Daoy (cell line): ENCODE measurements around the gene RLF. TPM values are rescaled to one million over a fixed set of nuclear protein-coding genes. Genes with fewer than 3 reads are reported as not detected.
"Not testable (repeated sequence)": the region's sequence is repeated elsewhere in the genome, so short reads cannot be mapped to it uniquely, and the experiment has no call there.

Source experiments
- DNase-seq: peaks from one replicate; pipeline ENCODE4 v3.0.0-alpha.2; 2015; ENCODE audit warnings: low read depth
- total RNA-seq: library from RNA; depleted of rRNA; stranded (reverse); fragments of >200 nt; shearing (Covaris generic); gene quantifications from 2 replicates; pipeline ENCODE4 v1.2.3, GENCODE V29; 2014

The RLF gene
- total RNA-seq, 1 experiment from 2014 or later = 15.8 TPM

DNA sequence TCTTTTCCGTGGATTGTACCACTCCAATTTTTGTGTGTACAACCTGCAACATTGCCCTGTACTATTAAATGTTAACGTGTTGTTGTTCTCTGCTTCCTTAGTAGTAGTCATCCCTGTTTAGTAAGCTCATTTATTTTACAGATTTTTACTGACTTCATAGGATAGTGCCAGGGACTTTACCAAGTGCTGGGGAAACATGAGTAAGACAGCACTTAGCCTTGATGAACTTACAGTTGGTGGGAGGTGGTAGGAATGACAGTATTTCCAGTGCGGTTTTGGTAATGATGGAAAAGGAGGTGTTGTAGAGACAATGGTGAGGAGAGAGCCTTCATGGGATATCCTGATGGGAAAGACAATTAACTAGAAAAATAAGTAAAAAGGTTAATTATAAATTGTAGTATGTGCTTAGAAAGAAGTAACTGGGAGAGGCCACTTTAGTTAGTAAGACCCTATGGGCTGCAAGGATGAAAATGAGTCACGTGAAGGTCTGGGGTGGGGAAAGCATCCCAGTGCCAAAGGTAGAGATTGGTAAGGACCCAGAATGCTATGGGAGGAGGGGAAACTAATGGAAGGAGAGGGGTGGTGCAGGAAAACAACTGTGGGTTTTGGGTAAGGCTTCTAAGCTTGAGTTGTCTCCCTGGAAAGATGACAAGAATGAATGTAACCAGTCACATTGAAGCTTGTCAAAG lies 1.7 kb downstream of the RLF start:
- DNase-seq = peak; percentile 47

- no peak for DNase-seq
Observed at GRCh38 chr1:40167317-40167716, 6.1 kb downstream of the RLF start.

DNA sequence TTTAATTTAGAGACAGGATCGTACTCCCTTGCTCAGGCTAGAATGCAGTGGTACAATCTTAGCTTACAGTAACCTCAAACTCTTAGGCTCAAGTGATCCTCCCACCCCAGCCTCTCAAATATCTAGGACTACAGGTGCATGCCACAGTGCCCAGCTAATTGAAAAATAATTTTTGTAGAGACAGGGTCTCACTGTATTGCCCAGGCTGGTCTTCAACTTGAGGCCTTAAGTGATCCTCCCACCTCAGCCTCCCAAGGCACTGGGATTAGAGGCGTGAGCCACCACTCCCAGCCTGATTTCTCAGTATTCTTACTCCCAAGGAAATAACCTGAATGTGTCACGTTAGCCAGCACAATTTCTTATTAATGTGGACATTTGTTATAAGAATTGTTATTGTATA lies 9.8 kb downstream of the RLF start:
- DNase-seq = no peak

DNA sequence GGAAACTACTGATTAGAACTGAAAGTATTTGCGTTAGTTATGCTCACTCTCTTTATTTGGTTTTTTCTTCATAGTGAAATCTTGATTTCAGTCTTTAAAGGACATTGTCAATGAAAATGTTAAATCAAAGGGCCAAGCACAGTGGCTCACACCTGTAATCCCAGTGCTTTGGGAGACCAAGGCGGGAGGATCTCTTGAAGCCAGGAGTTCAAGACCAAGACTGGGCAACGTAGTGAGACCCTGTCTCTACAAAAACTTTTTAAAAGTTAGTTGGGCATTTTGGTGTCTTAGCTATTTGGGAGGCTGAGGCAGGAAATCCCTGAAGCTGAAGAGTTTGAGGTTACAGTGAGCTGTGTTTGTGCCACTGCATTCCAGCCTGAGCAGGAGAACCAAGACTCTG lies 13.6 kb downstream of the RLF start:
- no peak for DNase-seq

- DNase-seq = not testable (repeated sequence)
Observed at GRCh38 chr1:40176989-40177388, 15.8 kb downstream of the RLF start.

GRCh38 chr1:40178200-40178599 lies 17.0 kb downstream of the RLF start:
- DNase-seq = no peak

DNA sequence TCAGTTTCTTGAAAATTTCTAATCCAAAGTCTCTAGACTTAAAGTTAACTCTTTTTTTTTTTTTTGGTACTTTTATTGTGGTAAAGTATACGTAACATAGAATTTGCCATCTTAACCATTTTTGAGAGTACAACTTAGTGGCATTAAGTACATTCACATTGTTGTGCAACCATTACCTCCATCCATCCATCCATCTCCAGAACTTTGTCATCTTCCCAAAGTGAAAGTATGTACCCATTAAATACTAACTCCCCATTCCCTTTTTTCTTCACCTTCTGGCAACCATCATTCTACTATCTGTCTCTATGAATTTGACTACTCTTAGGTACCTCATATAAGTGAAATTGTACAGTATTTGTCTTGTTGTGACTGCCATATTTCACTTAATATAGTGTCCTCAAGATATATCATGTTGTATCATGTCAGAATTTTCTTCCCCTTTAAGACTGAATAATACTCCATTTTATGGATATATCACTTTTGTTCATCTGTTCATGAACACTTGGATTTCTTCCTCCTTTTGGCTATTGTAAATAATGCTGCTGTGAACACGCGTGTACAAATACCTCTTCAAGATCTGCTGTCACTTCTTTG lies 18.4 kb downstream of the RLF start:
- no peak for DNase-seq

GRCh38 chr1:40183055-40183710 lies 22.0 kb downstream of the RLF start:
- peak; percentile 9 for DNase-seq

GRCh38 chr1:40184193-40184592 lies 23.0 kb downstream of the RLF start:
- no peak for DNase-seq

GRCh38 chr1:40185951-40186864 lies 25.0 kb downstream of the RLF start:
- DNase-seq = peak; percentile 22

GRCh38 chr1:40187399-40187798 lies 26.2 kb downstream of the RLF start:
- DNase-seq = no peak

GRCh38 chr1:40194639-40195038 lies 33.5 kb downstream of the RLF start:
- DNase-seq = not testable (repeated sequence)

DNA sequence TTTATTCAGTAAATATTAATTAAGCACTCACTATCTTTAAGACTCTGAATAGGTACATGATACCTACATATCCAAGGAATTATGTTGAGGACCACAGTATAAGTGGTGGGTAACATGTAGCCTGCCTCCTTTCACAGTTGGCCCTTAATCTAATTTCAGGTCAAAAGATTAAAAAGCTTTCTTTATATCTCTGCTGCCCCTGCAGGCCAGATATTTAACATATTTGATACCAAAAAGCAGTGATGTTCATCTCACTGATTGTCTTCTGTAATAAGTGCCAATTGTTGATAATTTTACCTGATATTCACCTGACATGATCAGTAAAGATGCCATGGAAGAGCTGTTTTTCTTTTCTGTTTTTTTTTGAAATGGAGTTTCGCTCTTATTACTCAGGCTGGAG lies 36.5 kb downstream of the RLF start:
- DNase-seq = no peak

DNA sequence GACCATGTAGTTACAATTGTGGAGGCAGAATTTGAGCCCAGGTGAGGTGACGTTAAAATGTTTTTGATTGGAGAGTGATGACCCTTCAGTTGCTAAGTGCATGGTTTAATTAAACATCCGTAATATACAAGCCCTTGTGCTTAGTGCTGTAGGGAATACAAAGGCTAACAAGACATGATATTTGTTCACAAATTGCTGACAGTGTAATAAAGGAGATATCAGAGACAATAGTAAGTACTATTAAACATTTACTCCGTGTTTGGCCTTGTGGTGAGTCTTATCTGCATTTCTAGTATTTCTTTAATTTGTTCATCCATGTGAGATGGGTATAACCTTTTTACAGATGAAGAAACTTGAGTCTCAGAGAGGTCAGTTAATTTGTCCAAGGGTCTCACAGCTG lies 37.9 kb downstream of the RLF start:
- no peak for DNase-seq

DNA sequence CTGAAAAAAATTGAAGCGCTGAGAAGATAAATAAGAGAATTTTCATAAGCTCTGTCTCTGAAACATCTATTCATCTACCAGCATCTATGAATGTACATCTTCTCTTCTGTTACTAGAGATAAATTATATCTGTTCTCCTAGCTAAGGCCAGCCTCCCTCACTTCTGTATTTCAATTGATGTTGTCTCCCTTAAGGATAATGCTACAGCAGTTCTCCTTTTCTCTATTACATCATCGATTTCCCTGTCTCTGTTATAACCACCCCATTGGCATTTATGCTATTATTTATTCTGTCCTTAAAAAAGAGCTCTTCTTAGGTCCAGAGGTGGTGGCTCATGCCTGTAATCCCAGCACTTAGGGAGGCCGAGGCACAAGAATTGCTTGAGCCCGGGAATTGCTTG lies 43.7 kb downstream of the RLF start:
- no peak for DNase-seq

- no peak for DNase-seq
Observed at GRCh38 chr1:40210511-40211204, 49.5 kb downstream of the RLF start.

DNA sequence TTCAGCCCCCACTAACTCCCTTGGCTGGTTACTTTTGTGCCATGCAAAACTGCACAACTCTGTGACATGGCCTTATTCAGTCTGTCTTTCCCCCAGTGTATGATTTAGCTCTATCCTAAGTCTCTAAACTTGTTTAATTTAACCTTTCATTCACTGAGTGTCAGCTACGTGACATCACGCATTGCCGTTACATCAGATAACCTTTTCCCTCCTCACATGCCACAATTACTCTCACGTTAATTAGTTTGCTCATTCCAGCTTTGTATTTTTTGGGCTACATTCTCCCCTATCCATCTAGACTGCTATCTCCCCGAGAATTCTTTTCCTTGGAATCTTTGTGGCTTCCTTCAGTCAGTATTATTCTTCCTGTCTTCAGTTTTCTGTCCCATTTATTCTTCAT lies 57.1 kb downstream of the RLF start:
- DNase-seq = no peak

DNA sequence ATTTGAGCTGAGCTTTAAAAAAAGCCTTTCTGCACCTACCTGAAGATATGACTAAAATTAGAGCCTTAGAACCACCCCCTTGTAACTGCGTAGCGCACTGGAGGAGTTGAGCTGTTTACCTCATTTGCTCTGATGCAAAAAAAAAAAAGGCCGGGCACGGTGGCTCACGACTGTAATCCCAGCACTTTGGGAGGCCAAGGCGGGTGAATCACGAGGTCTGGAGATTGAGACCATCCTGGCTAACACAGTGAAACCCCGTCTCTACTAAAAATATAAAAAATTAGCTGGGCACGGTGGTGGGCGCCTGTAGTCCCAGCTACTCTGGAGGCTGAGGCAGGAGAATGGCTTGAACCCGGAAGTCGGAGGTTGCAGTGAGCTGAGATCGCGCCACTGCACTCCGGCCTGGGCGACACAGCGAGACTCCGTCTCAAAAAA lies 60.3 kb downstream of the RLF start:
- DNase-seq = not testable (repeated sequence)

DNA sequence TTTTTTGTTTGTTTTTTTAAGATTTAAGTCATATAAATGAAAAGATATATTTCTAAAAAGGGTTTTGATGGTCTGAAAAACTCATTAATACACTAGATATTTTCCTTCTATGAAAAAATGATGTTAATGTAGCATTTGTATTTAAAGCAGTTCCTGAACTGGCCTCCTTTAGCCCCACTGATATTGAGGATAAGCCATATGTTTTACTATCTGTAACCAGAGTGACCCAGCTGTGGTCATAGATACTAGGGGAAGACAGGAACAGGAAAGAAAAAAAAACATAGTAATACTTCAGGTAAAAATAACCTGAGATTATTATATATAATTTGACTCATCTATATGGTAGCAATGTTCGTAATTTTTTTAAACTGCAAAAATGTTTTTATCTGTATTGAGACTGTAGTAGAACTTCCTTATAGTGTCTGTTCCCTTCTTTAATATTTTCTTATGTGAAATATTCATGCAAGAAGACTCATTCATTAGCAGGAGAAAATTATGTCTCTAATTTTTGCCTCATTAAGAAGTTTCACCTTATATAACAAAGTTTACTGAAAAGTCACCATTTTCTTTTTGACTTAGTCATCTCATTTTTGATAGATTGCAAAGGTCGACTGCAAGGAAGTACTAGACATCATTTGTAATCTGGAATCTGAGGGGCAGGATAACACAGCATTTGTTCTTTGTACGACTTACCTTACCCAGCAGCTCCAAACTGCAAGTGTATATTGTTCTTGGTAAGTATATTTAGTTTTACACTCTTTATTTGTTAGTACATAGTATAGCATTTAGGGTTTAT lies 61.0 kb downstream of the RLF start:
- DNase-seq = no peak

- DNase-seq = no peak
Observed at GRCh38 chr1:40224040-40224439, 62.9 kb downstream of the RLF start.

DNA sequence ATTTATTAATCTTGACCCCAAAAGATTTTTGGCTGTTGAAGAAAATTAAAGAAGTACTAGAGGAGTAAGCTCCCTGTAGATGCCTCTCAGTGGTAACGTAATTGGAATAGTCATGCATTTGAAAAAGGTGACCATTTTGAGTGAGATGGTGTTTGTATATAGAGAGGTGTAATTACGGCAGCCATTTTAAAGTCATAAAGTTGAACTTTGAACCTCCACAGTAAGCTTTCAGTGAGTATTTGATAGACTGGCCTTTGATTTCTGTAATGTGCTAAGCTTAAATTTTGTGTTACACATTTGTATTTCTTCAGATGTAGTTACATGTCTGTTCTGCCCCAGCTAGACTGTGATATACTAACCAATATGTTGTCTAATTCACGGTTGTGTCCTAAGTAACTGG lies 65.0 kb downstream of the RLF start:
- no peak for DNase-seq
